ENCODE measurements around the gene TRPV4. TPM values are rescaled to one million over a fixed set of nuclear protein-coding genes. Genes with fewer than 3 reads are reported as not detected.

The TRPV4 gene
- total RNA-seq, 4 donors from 2014 or later = not detected

DNA sequence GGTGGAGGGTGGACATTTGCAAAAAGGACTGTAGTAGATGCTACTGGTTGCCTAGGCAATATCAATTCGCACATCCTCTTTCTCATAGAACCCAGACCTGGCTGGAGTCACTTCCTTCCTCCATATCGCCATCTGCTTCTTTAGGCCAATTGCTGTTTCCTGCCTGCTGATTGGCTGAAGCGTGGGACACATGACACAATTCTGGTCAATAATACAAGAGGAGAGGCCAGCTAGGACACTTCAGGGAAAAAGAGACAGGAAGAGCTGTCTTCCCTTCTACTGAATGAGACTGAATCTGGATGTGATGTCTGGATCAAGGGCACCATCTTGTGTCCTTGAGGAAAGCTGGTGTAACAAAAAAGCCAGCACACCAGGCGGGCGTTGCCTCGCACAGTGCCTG lies 53.8 kb downstream of the TRPV4 start:
- H3K4me1 ChIP-seq = no peaks in the 10 kb centered on the region
- H3K4me3 ChIP-seq = no peak overlapping the region
- no peaks in the 10 kb centered on the region for H3K36me3 ChIP-seq
- in situ Hi-C loops (cut with MboI; ENCODE audit: low sequenced_read_pairs in 4 of 4) = loop anchor here in 3 of 4 donors (5.0 to 10.0 kb wide), 3 partner anchors 187 to 262 kb away; no protein-coding TSS in a partner anchor
- no peak overlapping the region for H3K27ac ChIP-seq
- H3K27me3 ChIP-seq = no peaks in the 10 kb centered on the region
- no peak for ATAC-seq
- no peaks in the 10 kb centered on the region for H3K9me3 ChIP-seq
- no peak for DNase-seq
- TF ChIP-seq, protein P1, sequence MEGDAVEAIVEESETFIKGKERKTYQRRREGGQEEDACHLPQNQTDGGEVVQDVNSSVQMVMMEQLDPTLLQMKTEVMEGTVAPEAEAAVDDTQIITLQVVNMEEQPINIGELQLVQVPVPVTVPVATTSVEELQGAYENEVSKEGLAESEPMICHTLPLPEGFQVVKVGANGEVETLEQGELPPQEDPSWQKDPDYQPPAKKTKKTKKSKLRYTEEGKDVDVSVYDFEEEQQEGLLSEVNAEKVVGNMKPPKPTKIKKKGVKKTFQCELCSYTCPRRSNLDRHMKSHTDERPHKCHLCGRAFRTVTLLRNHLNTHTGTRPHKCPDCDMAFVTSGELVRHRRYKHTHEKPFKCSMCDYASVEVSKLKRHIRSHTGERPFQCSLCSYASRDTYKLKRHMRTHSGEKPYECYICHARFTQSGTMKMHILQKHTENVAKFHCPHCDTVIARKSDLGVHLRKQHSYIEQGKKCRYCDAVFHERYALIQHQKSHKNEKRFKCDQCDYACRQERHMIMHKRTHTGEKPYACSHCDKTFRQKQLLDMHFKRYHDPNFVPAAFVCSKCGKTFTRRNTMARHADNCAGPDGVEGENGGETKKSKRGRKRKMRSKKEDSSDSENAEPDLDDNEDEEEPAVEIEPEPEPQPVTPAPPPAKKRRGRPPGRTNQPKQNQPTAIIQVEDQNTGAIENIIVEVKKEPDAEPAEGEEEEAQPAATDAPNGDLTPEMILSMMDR (IDR thresholded peaks at IDR 0.05 in 4 of 5, conservative IDR thresholded peaks at IDR 0.05 in 1 of 5) = no peak
- TF ChIP-seq POLR2A (IDR thresholded peaks at IDR 0.05) = no peak
- intact Hi-C loops (cut with DNase I; ENCODE audit: low total_unique reads) = loop anchor here (10.0 kb wide), 1 partner anchor 355 kb away; no protein-coding TSS in a partner anchor

DNA sequence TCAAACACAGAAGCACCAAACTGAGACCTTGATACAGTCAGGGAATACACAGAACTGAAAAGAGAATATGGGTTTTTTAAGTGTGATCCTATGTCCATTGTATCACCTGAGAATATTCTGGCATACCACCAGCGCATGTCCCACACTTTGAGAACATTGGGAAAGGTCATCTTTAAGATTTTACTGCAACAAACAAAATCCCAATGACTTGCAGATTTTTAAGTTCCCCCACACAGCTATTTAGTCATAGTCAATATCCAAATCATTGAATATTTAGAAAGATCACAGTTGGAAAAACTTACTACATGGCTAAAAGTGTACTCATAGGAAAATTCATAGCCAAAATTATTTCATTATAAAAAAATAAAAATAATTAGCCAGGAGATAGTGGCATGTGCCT lies 54.5 kb downstream of the TRPV4 start:
- no peaks in the 10 kb centered on the region for H3K27me3 ChIP-seq
- no peak overlapping the region for H3K4me3 ChIP-seq
- TF ChIP-seq, protein P1 (IDR thresholded peaks at IDR 0.05 in 4 of 5, conservative IDR thresholded peaks at IDR 0.05 in 1 of 5) = no peak
- TF ChIP-seq POLR2A (IDR thresholded peaks at IDR 0.05) = no peak
- no peak overlapping the region for H3K27ac ChIP-seq
- no peaks in the 10 kb centered on the region for H3K36me3 ChIP-seq
- in situ Hi-C loops (cut with MboI; ENCODE audit: low sequenced_read_pairs in 4 of 4) = loop anchor here in 3 of 4 donors (5.0 to 10.0 kb wide), 3 partner anchors 186 to 261 kb away; no protein-coding TSS in a partner anchor
- intact Hi-C loops (cut with DNase I; ENCODE audit: low total_unique reads) = loop anchor here (10.0 kb wide), 1 partner anchor 354 kb away; no protein-coding TSS in a partner anchor
- no peak for DNase-seq
- no peaks in the 10 kb centered on the region for H3K9me3 ChIP-seq
- peaks cover 0 to under 1% of the 10 kb centered on the region in 2 donors for H3K4me1 ChIP-seq
- ATAC-seq = no peak

DNA sequence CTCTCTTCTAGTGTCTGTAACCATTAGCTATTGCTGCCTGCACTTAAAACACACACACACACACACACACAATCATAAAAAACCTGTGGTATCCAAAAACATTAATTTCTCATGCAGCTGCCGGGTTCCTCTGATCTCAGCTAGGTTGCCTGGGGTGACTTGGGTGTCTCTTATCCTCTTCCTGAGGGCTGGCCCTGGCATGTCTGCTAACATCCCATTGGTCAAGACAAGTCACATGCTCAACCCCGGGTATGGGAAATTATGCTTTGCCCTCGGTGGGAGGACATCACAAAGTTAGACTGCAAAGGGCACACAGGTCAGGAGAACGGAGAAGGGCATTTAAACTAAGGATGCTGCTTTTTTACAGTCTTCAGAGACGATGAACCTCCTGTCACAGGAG lies 55.7 kb downstream of the TRPV4 start:
- no peaks in the 10 kb centered on the region for H3K27me3 ChIP-seq
- H3K9me3 ChIP-seq = no peaks in the 10 kb centered on the region
- TF ChIP-seq POLR2A (IDR thresholded peaks at IDR 0.05) = no peak
- TF ChIP-seq, protein P1 (IDR thresholded peaks at IDR 0.05 in 4 of 5, conservative IDR thresholded peaks at IDR 0.05 in 1 of 5) = no peak
- peaks cover 7 to 11% of the 10 kb centered on the region in 2 donors for H3K4me1 ChIP-seq
- H3K27ac ChIP-seq = no peak overlapping the region
- intact Hi-C loops (cut with DNase I; ENCODE audit: low total_unique reads) (loop anchor here (10.0 kb wide), 1 partner anchor 353 kb away; no protein-coding TSS in a partner anchor), in situ Hi-C loops (cut with MboI; ENCODE audit: low sequenced_read_pairs in 4 of 4) (loop anchor here in 3 of 4 donors (5.0 to 10.0 kb wide), 3 partner anchors 185 to 260 kb away; no protein-coding TSS in a partner anchor)
- ATAC-seq = no peak
- no peak overlapping the region for H3K4me3 ChIP-seq
- H3K36me3 ChIP-seq = no peaks in the 10 kb centered on the region
- no peak for DNase-seq

DNA sequence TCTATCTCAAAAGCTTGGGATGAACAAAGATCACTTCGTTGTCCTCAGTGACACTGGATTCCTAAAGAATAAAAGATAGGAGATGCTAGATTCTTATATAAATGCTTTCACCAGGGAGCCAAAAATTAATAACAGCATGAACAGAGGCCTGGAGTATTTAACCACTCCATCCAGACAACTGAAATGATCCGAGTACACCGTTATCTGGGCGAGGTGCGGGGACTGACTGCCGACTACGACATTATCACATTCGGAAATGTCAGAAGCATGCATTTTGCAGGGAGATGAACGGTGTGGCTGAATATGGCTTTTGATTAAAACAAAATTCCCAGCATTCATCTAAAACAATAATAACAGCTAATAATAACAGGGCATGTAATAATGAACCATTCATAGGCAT lies 56.6 kb downstream of the TRPV4 start:
- no peak overlapping the region for H3K27ac ChIP-seq
- DNase-seq (no peak), ATAC-seq (no peak)
- intact Hi-C loops (cut with DNase I; ENCODE audit: low total_unique reads) = loop anchor here (10.0 kb wide), 1 partner anchor 352 kb away; no protein-coding TSS in a partner anchor
- no peaks in the 10 kb centered on the region for H3K36me3 ChIP-seq
- in situ Hi-C loops (cut with MboI; ENCODE audit: low sequenced_read_pairs in 4 of 4) = loop anchor here in 3 of 4 donors (5.0 to 10.0 kb wide), 3 partner anchors 184 to 259 kb away; no protein-coding TSS in a partner anchor
- H3K4me1 ChIP-seq = peaks cover 7 to 12% of the 10 kb centered on the region in 2 donors
- TF ChIP-seq, protein P1 (IDR thresholded peaks at IDR 0.05 in 4 of 5, conservative IDR thresholded peaks at IDR 0.05 in 1 of 5) = no peak
- no peak for TF ChIP-seq POLR2A (IDR thresholded peaks at IDR 0.05)
- H3K4me3 ChIP-seq = no peak overlapping the region
- H3K9me3 ChIP-seq = no peaks in the 10 kb centered on the region
- no peaks in the 10 kb centered on the region for H3K27me3 ChIP-seq
